NCI-H2029 treated with DMSO at 0.1 percent for 48 hours (cell line): ENCODE results near the gene AKAP8L.
"Not testable (repeated sequence)": the region's sequence is repeated elsewhere in the genome, so short reads cannot be mapped to it uniquely, and the experiment has no call there.

ENCODE experiments used
- DNase-seq: peaks from one replicate; lab custom pipeline; 2025; lab: John Stamatoyannopoulos, UW

The AKAP8L gene

DNA sequence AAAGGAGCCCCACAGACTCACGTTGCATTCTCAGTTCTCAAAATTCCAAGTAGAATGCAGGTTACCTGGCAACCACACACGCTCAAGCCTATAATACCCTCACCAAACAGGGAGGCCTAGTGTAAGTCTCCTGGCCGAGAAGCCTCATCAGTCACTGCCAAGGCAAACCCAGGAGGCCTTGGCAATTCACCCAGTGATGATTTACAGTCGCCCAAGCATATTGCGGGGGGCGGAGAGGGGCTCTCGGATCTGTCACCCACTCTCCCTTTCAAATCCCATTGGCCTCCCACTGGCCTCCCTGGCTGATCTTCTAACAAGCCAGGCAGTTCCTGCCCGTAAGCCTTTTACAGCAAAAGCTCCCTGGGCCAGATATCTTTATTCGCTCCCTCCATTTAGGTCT is 1.1 kb downstream of the AKAP8L start:
- no peak for DNase-seq

DNA sequence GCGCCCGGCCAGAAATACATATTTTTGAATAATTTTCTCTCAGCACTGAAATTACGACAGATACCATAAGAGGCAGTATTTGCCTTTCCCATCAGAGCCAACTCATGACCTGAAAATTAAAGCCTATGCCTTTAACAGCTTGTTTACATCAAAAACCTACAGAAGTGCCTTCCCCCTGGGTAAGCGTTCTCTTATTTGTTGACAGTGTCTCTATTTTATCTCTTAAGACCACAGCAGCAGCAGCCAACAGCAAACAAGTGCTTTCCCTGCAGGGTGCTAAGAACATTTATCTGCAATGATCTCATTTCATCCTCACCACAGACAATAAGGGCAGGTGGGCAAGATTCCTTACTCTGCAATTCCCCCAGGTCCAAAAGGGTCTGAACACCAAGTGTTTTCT is 6.0 kb downstream of the AKAP8L start:
- DNase-seq = peak; percentile 27

GRCh38 chr19:15411351-15411750 is 7.4 kb downstream of the AKAP8L start:
- not testable (repeated sequence) for DNase-seq

GRCh38 chr19:15404780-15405211 is 14.0 kb downstream of the AKAP8L start:
- no peak for DNase-seq

DNA sequence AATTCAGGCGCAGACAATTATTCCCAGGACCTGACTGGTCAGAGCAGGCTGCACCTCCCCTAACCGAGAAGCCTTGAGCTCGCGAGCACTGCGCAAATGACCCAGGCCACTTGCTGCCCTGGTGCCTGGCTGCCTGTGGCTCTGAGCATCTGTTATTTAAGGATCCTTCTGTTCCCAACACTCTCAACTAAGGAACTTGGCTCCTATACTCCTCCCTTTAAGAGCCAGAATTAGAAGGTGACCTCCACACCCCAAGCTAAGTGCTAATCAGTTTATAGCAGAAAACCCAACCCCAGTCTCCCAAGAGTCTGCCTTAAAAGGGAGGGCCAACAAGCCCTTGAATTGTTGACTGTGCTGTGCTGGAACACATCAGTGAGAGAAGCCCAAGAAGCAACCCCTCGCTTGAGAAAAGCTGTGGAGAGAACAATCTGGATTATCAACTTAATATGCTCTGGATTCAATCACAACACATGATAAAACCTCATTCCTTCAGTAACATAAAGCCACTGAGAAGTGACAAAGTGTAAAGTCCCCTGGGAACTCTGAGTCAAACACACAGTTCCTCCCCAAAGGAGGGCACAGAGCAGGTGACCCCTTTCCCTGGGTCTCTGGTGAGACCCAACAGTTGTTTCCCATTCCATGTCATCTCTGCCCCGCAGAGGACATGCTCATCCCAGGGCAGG is 14.6 kb downstream of the AKAP8L start:
- no peak for DNase-seq

- DNase-seq = no peak
Observed at GRCh38 chr19:15403151-15403531, 15.6 kb downstream of the AKAP8L start.

GRCh38 chr19:15402411-15403150 is 16.2 kb downstream of the AKAP8L start:
- DNase-seq = no peak

- no peak for DNase-seq
Observed at GRCh38 chr19:15401397-15401710, 17.4 kb downstream of the AKAP8L start.

GRCh38 chr19:15400521-15401396 is 18.0 kb downstream of the AKAP8L start:
- no peak for DNase-seq

DNA sequence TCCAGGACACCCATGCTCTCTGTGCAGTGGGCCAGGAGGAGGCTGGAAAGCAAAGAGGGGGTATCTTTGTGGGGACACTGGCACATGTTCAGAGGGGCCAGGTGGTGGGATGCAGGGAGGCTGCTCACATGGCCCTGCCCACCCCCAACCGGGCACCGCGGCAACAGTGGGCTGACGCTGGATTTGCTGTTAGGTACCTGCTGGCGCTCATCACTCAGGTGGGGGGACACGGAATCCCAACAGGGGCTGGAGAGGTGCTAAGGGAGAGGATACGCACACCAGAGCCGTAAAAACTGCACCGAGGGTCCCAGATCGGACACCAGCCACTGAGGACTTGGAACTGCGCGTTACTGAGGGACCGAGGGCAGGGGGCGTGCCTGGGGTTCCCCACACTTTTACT is 19.2 kb downstream of the AKAP8L start:
- no peak for DNase-seq

- no peak for DNase-seq
Observed at GRCh38 chr19:15399234-15399515, 19.6 kb downstream of the AKAP8L start.

DNA sequence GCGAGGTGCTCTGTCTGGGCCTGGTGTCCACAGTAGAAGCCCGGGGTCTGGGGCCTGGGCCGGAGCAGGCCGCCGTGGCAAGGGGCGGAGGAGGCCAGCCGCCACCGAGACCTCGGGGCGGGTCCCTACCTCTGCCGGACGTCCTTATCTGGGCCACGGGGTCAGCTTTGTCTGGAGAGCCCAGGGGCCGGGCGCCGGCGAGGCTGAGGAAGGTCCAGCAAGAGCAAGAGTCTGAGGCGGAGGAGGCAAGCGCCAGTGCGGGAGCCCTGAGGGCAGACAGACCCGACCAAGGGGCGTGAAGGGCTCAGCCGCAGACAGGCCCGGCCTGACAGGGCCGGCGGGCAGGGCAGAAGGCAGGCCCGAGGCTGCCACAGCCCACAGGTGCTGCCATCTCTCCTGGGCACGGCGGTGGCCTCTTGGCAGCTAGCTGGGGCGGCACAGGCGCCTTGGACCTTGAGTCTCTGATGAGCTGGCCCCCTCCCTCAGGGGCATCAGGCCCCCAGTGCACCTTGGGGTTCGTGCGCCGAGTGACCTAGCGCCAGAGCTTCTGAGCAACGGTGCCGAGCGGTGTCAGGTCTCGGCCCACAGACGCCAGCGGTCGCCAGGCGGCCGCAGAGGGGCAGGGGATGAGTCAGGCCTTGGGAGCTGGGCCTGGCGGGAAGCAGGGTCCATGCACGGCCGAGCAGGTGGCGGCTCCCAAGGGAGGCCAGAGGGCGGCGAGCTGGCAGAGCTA is 20.1 kb downstream of the AKAP8L start:
- DNase-seq = no peak

DNA sequence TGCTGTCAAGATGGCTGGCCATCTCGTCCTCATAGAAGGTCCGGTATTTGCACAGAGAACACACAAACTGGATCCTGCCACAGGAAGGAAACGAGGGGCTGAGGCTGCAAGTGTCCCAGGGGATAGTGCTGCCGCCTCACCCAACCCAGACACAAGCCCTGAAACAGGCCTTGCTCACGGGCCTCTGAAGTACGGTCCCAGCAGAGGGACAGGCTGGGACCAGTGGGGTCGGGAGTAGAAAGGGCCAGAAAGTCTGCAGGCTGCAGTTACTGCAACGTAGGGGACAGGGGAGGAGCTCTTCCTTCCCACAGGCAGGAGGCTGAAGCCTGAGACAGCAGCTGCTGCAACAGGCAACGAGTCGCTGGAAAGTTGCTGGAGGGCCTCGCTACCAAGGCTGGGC is 21.0 kb downstream of the AKAP8L start:
- DNase-seq = no peak

DNA sequence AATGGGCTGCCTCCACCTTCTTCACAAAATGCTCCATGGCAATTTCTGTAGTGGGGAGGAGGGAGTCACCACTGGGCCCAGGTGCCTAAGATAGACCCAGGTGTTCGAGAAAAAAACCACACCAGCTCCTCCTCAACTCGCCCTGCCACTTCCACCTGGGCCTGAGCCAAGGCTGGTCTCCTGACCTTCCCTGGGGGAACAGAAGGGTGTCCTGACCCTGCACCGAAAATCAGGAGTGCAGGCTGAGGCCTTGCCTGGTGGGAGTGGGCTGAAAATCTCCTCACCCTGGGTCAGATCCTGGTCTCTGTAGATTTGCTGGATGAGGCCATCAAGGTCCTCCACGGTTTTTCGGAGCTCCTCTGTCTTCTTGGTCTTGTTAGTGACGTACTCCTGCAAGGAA is 21.6 kb downstream of the AKAP8L start:
- DNase-seq = no peak

DNA sequence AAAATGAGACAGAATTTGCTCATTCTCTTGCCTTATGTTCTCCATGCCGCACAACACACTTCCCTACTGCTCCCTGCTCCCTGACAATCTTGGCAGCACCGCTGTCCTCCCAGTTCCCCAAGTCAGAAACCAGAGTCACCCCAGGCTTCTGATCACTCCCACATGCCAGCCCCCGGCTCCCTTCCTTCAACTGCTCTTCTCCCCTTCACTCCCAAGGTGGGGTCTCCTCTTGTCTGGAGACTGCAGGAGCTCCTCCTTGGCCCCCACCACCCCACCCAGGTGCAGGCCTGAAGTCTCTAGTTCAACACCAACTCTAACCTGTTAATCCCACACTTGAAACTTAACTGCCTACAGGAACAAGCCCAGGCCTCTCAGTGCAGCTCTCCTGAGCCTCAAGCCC is 22.4 kb downstream of the AKAP8L start:
- no peak for DNase-seq

DNA sequence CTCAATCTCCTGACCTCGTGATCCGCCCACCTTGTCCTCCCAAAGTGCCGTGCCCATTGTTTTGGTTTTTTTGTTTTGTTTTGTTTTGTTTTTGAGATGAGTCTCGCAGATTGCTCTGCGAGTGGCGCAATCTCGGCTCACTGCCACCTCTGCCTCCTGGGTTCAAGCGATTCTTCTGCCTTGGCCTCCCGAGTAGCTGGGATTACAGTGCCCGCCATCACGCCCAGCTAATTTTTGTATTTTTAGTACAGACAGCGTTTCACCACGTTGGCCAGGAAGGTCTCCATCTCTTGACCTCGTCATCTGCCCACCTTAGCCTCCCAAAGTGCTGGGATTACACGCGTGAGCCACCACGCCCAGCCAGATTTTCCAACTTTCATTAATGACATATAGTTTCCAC is 23.5 kb downstream of the AKAP8L start:
- not testable (repeated sequence) for DNase-seq

DNA sequence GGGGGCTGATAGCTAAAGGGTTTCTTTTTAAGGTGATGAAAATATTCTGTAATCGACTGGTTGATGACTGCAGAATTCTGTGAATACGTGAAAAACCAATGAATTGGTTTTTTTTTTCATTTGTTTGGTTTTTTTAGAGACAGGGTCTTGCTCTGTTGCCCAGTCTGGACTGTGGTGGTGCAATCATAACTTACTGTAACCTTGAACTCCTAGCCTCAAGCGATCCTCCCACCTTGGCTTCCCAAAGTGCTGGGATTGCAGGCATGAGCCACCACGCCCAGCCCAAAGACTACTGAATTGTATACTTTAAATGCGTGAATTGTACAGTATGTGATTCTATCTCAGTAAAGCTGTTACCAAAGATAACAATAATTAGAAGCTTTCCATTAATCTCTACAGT is 24.4 kb downstream of the AKAP8L start:
- DNase-seq = no peak

DNA sequence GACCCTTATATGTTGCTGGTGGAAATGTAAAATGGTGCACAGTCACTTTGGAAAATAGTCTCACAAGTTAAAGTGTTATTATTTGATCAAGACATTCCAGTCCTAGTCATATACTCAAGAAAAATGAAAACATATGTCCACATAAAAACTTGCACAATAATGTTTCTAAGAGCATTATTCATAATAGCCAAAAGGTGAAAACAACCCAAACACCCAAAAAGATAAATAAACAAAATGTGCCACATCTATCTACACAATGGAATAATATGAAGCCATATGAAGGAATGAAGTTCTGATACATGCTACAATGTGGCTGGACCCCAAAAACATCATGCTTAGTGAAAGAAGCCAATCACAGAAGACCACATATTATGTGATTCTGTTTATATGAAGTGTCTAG is 24.8 kb downstream of the AKAP8L start:
- no peak for DNase-seq

- no peak for DNase-seq
Observed at GRCh38 chr19:15390814-15391213, 28.0 kb downstream of the AKAP8L start.

DNA sequence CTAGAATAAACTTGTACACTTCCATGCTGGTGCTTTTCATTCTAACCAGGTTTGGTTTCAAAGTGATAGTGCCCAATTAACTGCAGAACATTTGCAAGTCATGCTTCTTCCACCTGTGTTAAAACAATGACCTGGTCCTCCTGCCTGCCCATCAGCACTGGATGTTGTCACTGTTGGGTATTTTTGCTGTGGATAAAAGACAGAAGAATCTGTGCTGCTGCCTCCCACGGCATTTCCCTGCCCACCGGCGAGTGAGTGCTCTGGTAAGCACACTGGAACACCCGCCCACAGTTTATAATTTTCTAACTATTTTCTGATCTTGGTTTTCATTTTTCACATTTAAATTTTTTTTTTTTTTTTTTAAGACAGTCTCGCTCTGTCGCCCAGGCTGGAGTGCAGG is 36.9 kb downstream of the AKAP8L start:
- no peak for DNase-seq

DNA sequence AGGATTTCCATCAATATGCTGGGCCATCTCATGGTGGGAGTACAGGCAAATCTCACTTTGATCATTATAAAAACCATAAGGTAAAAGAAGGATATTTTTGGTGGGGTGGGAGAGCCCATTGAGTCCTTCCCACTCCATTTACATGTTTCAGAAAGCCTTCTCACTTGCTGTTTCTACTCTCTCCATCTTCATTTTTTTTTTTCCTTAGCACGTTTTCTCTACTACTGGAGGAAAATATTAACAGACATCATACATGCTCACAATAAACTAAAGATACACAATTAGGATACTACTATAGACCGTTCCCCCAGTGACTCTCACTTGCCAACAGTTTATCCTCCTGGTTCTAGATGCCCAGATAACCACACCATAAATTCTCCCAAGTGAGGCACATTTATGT is 37.4 kb downstream of the AKAP8L start:
- DNase-seq = no peak

- DNase-seq = no peak
Observed at GRCh38 chr19:15379999-15380647, 38.7 kb downstream of the AKAP8L start.
